GM19099 (cell line): ENCODE data around the gene LINGO3.

ENCODE experiments used
- POLR2A ChIP-seq: IDR thresholded peaks from 3 replicates; pipeline ENCODE4 v1.6.1; 2011; ENCODE audit warnings: low read depth; ENCODE audit not compliant: insufficient read length; ENCODE audit errors: extremely low read depth

LINGO3 gene

DNA sequence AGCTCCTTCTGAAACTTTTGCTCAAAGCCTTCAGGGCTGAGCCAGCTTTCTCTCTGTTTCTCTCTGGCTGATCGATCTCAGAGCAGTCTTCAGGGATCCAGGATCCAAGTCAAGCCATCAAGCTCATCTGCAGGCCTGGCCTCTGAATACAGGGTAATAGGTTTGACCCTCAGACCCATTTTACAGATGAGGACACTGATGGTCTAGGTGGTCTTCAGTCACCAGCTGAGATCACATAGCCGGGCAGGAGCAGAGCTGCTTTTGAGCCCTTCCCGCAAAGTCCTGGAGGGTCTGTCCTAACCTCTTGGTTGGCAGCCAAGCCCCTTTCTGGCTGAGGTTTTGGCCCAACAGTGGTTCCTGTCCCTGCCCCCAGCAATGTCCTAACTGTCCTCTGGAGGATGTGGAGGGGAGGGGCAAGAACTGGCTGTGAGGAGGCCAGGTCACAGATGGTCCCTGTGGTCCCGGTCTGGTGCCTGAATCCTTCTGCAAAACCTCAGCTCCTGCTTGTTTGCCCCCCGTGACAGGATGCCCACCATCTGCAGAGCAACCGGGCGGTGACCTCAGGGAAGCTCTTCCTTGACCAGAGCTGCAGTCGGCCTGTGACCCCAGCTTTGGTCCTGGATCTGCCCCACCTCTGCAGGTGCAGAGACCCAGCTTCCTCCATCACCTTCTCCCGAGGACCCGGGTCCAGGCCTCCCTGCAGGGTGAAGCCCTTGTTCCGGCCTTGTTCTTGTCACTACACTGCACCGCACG lies 20.2 kb downstream of the LINGO3 start:
- no peak for TF ChIP-seq POLR2A

- TF ChIP-seq POLR2A = no peak
These were observed 21.4 kb downstream of the LINGO3 start for GRCh38 chr19:2286402-2287140.

GRCh38 chr19:2283835-2284507 lies 24.0 kb downstream of the LINGO3 start:
- no peak for TF ChIP-seq POLR2A

DNA sequence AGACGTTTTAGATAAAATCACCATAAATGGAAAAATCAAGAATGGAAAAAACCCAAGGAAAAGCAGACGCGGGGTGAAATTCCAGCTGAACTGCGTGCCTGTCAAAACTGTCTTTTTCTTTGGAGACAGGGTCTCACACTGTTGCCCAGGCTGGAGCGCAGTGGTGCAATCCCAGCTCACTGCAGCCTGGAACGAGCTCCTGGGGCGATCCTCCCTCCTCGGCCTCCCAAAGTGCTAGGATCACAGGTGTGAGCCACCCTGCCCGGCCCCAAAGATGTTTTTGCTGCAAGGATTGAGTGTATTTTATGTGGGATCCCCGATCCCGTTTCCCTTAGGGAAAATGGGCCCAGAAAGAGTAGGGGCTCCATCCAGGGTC lies 25.1 kb downstream of the LINGO3 start:
- TF ChIP-seq POLR2A = no peak

GRCh38 chr19:2282062-2282861 lies 25.7 kb downstream of the LINGO3 start, which contains the start of gene PEAK3:
Gene PEAK3, minus strand, starts transcription at chr19:2282175. Its CDS starts 1,244 bp downstream, at chr19:2280931.
- TF ChIP-seq POLR2A = no peak

DNA sequence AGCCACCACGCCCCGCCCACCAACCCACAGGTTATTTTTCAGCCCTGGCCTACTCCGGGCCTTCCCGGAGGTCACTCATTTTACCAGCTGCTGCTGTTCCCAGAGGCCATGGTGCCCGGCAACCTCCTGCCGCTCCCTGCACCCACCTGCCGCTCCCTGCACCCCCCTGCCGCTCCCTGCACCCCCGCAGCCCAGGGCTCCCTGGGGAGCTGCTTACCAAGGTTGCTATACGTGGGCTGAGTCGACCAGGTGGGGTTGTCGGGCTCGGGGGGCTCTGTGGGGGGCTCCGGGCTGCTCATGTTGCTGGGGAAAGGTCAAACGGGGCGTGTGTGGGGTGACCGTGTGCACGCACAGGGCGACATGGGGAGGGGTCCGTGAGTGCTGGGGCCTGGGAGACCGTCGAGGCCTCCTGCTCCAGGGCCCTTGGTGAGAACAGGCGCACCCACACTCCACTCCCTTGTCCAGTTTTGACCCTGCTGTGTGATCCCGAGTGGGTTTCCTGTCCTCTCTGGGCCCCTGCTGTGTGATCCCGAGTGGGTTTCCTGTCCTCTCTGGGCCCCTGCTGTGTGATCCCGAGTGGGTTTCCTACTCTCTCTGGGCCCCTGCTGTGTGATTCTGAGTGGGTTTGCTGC lies 27.2 kb downstream of the LINGO3 start:
- TF ChIP-seq POLR2A = no peak

GRCh38 chr19:2278459-2279158 lies 29.3 kb downstream of the LINGO3 start:
- TF ChIP-seq POLR2A = no peak

- no peak for TF ChIP-seq POLR2A
These were observed 30.8 kb downstream of the LINGO3 start for GRCh38 chr19:2277138-2277537.

GRCh38 chr19:2276429-2276986 lies 31.4 kb downstream of the LINGO3 start:
- no peak for TF ChIP-seq POLR2A

DNA sequence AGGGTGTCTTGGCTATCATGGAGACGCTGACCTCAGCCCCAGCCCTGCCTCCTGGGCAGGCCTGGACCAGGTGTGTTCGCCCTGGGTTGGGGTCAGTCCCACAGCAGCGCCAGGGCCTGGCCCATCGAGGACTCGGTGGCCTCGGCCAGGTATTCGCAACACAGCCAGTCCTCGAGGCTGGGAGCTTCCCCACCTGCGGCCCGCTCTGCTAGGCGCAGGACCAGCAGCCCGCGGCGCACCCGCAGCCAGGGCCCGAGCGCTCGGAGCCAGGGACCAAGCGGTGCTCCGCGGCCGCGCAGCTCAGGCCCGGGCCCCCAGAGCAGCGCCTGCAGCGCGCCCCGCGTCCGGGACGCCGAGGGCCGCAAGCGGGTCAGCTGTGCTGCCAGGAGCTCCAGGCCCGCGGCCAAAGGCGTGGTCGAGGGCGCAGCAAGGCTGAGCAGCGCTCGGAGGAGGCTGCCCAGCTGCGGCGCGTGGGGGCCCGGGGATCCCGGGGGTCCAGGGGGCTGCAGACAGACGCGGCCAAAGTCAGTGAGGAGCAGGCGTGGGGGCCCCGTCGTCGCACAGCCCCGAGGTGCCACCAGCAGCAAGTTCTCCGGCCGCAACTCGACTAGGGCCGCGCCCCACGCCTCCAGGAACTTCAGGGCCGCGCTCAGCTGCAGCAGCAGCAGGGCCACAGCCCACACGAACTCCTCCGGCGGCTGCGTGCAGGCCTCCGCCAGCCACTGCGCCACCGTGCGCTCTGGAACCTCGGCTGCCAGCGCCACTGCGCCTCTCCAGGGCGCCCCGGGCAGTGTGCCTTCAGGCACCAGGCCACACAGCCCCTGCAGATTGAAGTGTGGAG lies 32.1 kb downstream of the LINGO3 start:
- no peak for TF ChIP-seq POLR2A

- no peak for TF ChIP-seq POLR2A
These were observed 32.9 kb downstream of the LINGO3 start for GRCh38 chr19:2274931-2275535.

GRCh38 chr19:2274185-2274711 lies 33.7 kb downstream of the LINGO3 start:
- TF ChIP-seq POLR2A = no peak
